ENCODE results near the gene KCNN3.
A peak's percentile ranks its signal among the peaks of the same experiment; 100 is the strongest.

Gene KCNN3

DNA sequence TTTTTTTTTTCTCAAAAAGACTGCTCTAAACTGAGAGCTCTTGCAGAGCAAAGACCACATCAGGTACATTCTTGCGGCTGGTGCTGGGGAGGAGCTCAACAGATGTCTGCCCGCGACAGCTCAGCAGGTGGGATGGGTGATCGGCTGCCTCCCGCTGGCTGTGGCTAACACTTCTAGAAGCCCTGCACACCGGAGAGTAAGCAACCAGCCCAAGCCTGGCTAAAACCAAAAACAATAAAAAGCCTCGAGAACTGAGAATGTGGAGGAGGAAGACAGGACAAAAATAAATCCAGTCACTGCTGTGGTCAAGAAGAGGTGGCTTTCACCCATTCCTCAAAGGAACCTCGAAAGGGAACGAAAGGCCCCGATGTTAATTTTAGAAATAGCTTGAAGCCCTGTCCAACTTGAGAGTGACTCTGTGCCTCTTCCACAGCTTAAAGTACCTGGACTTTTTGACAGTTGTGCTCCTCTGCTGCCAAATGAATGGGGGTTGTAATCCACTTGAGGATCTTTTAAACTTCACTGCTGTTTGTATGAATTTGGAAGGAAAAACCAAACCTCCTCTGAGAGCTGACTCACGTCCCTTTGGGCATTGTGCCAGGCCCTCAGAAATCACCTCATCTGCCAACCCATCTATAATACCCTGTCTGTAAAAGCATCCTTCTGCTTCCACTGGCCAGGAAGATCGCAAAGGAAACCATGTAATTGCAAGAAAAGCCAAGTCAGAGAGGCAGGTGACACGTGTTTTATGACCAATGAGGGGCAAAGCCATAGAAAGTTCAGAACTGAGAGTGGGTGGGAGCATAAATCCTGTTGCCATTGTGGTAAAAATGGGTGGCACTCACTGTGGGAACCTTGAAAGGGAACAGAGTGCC, 78.6 kb downstream of the KCNN3 start:
- DNase-seq (ENCODE audit: low spot score) = no peak

DNA sequence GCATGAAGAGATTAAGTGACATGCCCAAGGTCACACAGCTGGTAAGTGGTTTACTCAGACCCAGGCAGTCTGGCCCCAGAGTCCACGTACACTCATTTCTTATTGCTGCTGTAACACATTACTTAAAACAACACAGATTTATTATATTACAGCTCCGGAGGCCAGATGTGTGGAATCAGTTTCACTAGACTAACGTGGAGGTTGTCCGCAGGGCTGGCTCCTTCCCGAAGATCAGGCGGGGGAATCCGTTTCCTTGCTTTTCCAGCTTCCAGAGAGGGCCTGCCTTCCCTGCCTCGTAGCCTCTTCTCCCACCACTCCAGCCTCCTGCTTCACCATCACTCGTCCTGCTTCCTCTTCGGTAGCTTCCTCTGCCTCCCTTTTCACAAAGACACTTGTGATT, 81.2 kb downstream of the KCNN3 start:
- DNase-seq (ENCODE audit: low spot score) = no peak

DNA sequence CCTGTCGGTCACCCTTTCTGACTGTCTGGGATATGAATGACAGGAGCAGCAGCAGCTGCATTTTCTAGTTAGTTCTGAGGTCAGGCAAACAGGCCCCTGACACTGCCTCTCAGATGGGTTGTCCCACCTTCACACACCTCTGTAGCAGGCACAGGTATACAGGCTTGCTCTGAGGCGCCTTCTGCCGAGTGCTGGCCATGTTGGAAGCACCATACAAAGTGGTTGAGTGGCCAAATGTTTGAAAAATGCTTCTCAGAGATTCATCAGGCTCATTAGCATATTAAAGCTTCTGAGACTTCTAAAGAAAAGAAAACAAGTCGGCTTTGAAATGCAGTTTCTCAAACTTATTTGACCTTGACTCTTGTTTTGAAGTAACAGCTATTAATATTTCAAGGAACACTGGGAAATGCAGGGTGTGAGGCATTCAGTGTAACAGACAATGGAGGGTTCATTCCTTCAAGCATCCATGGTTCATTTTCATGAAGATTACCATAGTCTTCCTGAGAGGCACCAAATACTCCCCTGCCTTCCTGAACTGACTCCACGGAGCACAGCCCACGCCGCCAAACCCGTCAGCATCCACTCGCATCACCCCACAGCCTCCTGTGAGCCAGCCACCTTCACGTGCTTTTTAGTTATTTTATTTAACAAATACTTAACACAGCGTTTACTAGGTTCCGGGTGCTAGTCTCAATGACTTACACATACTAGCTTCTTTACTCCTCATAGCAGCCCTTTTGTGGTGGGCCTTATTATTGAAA, 81.8 kb downstream of the KCNN3 start:
- no peak for DNase-seq (ENCODE audit: low spot score)

DNA sequence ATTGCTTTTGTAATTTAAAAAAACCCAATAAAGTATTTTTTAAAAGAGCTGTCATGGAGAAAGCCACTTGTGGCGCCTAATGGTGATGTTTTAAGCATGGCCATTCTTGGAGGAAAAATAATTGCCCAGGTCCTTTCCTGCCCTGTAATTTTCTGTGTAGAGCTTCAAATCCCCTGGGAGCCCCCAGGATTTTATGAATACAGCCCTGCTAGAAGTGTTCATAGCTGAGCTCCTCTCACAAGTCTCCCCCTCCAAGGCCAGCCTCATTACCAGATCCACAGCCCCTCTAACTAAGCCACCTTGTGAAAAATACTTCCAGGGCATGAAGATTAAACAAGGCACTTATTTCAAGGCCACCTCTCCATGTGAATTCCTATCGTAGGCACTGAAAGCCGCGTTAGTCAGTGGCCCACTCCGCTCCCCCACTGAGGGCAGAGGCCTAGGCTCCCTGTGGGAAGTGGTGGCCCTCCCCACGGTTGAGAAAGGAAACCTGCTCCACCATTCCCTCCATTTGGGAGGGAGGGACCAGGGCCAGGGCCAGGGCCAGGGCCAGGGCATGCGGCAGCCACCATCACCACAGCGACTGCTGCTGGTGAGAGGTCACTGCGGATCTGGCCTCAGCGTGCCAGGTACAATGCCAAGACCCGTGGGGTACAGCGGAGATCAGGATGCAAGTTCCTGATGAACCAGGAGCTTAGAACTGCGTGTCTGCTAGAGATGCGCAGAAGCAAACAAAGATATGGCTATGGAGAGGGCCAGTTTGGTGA, 83.1 kb downstream of the KCNN3 start:
- DNase-seq (ENCODE audit: low spot score) = no peak

DNA sequence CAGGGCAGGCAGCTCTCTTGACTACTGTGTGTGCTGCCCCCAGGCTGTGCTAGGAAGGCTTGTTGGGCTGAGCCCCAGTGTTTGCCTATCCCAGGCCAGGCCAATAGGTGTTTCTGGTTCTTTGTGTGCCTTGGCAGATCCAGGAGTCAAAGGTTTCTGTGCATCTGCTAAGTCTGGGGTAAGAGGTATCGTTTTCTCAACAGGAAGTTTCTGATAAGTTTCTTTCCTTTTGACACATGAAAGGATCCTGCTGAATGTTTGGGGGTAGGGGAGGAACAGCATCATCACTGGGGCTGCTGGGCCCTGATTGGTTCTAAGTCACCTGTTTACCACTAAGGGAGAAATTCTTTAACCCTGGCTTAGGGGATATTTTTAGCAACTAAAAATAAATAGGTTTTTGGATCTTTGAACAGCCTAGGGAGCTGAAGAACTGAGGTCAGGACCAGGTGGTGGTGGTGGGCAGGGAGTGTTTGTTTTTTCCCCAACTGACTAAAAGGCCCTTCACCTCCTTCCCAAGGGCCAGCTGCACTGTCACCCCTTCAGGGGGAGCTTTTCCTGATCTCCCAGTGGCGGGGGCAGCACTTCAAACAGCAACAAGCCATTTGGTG, 85.1 kb downstream of the KCNN3 start:
- DNase-seq (ENCODE audit: low spot score) = no peak

DNA sequence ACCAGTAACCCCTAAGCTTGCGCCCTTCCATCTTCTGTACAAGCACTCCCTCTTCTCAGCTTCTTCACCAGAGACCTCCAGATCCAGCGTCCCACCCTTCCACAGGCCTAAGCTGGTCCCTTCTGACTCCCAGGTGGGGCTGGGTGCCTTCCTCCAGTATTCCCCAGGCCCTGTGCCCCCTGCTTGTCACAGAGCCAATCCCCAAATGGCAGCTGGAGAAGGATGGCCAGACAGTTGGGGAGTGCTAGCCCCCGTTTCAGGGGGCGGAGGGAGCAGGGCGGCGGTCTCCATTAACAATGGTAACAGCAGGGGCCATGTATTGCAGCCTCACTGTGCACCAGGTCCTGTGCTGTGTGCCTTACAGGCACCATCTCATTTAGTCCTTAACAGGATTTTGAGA, 85.7 kb downstream of the KCNN3 start:
- DNase-seq (ENCODE audit: low spot score) = no peak

DNA sequence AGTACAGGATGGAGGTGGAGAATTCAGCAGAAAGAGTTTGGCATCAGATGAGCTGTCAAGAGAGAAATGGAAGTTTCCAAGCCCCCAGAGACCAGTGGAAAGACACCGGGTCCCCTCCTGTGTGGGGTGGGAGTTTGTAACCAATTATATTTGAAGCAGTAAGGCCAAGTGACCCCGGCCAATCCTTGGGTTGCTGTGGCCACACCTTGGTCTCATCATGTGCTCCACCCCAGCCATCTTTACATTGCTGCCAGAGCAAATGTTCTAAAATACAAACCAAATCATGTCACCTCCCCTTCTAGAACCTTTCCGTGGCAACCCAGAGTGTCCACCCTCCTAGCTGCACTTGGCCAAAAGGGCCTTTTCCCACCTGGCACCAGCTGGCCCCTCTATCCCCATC, 86.1 kb downstream of the KCNN3 start:
- DNase-seq (ENCODE audit: low spot score) = no peak

DNA sequence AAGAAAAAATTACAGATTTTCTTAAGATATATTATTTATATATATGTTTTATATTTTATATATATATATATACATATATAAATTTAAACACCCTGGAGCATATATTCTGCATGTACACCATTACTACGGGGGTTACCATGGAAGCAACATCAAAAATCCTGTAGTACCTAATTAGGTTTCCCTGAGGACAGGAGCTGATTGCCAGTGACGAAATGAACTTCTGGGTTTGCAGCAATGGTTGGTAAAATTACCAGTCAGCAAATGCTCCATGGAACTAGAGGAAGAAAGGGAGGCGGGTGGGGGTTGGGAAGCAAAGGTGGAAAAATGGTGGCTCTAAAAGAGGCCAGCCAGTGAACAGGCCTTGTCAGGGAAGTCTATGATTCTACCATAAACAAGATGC, 89.5 kb downstream of the KCNN3 start:
- DNase-seq (ENCODE audit: low spot score) = no peak

DNA sequence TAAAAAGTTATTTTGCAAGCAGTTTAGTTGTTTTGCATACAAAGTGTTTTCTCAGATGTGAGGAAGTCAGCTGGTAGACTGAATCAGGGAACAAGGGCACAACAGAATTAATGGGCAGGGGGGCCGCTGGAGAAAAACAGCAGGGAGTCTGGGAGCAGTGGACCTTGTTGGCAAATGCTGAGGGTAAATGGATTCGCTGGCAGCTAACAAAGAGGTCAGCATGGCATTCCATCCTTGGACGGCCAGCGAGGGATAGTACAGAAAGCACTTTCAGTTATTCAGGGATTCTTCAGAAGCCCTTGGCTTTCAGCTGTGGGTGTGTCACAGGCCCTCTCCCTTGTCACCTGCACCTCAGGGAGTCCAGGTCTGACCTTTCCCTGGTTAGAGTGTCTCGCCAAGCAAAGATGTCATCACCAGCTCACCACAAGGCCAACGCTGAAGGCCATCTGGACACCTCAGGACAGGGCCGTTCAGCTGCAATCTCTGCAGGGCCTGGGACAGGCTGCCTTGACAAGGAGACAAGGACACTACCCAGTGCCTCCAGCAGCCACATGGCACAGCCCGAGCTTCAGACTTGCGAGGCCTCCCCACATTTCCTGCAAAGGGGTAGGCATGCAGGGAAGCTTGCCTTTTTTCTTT, 90.4 kb downstream of the KCNN3 start:
- no peak for DNase-seq (ENCODE audit: low spot score)

DNA sequence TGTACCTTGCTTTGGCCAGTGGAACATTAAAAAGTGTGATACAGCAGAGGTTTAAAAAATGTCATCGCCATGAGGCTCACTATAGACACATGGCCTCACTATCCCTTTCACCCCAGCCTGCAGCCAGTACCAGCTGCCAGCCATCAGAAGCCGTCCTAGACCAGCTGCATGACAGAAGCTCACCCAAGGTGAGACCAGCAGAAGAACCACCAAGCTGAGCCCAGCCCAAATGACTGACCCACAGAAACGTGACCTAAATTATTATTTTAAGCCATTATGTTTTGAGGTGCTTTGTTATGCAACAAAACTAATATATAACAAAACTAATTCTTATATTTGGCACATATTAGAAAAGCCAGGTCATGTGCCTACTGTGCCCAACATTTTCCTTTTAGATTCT, 91.1 kb downstream of the KCNN3 start:
- DNase-seq (ENCODE audit: low spot score) = no peak

DNA sequence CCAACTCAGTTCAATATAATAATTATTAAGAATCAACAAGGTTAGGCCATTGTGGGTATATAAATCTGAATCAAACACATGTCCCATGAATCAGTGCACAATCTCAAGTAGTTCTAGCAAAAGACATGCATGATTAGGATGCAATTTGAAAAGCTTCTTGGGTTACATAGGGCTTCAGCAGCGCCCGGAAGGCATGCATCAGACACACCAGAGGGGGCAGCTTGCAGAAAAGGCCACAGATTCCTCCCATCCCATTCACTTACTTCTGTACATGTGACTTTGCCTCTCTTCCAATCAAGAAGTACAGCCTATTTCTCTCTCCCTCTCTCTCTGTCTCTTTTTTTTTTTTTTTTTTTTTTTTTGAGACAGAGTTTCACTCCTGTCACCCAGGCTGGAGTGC, 91.8 kb downstream of the KCNN3 start:
- no peak for DNase-seq (ENCODE audit: low spot score)

DNA sequence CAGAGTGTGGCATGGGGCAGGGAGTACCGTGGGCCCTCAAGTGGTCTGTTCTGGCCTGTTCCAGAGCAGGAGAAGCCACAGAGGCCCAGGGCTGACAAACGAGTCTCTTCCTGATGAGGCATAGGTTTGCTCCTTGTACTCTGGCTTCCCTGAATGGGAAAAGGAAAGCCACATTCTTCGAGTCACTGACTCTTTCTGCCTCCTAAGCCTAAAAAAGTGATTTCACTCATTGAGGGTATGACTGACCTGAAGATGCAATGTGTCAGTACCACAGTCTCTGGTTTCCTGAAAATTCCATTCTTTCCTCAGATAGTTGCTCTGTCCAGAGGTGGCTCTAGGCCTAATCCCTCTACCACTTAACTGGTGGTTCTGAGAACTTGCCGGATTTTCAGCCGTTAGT, 92.3 kb downstream of the KCNN3 start:
- no peak for DNase-seq (ENCODE audit: low spot score)

DNA sequence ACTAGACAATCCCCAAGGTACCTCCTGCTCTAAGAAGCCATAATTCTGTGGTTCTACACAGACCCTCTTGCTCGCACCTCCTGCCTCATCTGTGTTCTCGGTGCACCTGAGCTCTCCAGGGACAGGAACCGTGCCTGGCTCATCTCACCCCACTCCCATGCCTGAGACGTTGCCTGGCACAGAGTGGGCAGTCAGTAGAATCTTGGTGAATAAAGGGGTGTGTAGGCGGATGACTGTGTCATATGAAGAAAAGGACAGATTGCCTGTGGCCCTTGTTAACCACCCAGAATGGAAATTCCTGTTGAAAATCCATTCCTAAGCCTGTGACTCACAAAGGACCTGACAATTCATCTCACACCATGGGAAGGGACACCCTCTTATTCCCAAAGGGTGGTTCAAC, 92.9 kb downstream of the KCNN3 start:
- DNase-seq (ENCODE audit: low spot score) = no peak

DNA sequence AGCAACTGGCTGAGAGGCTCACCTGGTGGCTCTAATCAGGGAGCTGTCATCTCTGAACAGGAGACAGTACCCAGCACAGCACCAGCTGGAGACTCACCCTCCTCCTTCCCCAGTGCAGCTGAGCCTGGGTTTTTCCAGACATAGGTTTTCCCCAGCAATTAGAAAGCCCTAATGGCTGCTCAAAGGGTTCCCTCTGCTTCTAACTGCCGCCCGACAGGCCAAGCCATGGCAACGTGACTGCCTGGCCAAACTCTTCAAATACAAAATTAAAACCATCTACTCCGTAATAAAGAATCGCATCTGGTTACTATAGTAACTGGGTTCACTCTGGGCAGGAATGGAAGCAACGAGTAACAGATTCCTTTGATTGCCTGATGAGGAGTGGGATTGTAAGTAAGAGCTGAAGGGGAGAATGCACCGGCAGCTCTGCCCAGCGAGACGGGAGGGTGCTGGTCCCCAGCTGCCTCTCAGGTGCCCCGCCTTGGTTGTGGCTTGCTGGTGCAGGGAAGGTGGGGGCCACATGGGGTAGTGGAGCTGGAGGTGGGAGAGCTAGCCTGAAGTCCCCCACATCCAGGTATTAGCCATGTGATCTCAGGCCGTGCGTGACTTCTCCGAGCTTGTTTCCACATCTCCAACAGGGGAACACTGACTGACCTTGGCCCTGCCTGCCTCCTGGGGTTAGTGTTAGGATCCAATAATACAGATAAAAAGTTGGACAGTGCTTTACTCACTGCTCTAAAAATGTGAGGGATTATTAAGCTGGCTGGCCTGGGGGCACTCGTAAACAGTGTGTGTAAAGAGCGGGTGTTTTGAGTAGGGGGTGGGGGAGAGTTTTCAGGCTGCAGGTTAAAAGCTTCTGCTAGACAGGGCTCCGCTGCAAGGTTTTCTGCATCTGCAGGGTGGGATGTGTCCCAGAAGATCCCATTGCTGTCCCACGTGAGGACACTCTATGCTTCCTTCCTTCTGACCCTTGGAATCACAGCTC, 94.2 kb downstream of the KCNN3 start:
- DNase-seq (ENCODE audit: low spot score) = peak; percentile 43

DNA sequence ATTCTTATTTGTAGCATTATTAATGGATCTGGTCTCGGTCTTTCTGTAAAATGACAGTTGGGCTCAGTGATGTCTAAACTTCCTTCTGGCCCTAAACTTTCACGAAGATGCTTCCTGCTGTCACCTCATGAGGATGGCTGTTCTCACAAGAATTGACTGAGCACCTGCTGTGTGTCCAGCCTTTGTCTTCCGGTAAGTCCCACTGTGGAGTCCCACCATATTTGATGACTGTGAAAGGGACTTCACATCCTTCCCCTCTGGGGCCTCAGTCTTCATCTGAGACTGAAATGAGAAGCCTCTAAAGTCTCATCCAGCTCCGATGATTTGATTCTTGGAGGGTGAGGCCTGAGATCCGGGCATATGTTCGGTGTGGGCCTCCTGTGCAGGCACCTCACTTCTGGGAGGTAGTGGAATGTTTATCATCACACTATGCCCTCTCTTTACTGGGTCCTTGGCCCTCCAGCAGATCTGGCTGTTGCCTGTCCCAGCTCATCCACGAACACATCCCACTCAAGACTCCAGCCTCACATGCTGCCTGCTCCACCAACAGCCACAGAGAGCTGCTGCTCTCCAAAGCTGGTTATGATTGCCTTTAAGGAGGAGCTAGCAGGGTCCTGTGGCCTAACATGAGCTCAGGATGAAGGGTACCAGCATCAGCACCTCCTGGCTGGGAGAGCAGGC, 95.8 kb downstream of the KCNN3 start:
- no peak for DNase-seq (ENCODE audit: low spot score)

DNA sequence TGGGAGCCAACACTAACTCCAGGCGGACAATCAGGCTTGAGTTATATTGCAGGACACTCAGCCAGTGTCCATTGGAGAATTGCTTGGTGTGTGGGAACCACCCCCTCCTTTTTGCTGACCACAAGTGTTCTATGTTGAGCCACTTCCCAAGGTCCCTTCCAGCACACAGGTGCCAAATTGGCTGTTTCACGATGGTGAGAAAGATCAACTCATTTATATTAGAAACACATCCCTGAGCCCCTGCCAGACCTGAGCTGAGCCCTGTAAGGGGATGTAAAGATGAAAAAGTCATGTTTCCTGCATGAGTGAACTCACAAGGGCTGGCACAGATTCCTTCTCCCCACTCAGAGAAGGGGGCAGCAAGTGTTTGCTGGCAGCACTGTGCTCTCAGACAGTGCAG, 96.5 kb downstream of the KCNN3 start:
- DNase-seq (ENCODE audit: low spot score) = peak; percentile 53

DNA sequence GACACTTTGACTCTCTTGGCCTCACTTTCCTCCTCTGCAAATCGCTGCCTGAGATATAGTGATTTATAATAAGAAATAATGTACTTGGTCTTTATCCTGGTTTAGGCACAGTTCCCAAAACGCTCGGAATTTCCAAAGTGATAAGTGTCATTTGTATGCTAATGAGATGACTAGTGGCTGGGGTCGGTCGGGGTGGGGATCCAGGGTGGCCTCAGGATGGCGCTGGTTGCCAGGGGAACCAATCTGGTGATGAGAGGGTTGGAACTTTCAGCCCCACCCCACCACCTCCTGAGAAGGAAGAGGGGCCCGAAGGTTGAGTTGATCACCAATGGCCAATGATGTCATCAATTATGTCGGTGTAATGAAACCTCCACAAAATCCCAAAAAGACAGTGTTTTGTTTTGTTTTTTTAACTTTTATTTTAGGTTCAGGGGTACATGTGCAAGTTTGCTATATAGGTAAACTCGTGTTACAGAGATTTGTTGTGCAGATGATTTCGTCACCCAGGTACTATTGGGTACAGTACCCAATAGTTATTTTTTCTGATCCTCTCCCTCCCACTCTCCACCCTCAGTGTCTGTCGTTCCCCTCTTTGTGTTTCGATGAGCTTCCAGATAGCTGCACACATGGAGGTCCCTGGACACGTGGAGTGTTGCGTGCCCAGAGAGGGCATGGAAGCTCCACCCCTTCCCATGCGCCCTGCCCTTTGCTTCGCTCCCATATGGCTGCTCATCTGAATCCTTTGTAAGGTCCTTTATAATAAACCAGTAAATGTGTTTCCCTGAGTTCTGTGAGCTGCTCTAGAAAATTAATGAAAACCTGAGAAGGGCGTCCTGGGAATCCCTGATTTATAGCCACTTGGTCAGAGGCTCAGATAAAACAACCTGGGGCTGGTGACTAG, 97.2 kb downstream of the KCNN3 start:
- no peak for DNase-seq (ENCODE audit: low spot score)

DNA sequence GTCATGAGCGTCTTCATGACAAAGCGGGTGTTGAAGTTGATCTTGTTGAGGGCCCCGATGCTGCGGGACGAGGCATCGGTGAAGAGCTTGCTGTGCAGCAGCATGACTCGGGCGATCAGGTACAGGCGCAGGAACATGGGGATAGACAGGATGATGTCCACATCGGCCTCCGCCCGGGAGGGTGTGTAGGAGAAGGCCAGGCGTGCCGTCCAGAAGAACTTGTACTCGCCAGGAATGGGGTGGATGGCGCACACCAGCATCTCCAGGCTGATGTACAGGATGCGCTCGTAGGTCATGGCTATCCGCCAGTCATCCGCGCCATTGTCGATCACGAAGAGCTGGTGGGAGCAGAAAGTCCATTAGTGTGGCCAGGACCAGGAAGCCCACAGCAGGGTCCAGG, 98.0 kb downstream of the KCNN3 start:
- no peak for DNase-seq (ENCODE audit: low spot score)

Data from Ammon's horn (tissue), 1 donor.